AG08396 (cell line): ENCODE results near the gene FFAR3.
"Not testable (repeated sequence)": the region's sequence is repeated elsewhere in the genome, so short reads cannot be mapped to it uniquely, and the experiment has no call there.

Source experiments
- DNase-seq: peaks from one replicate; pipeline ENCODE4 v3.0.0; 2012; ENCODE audit warnings: low spot score, mixed read lengths

FFAR3 gene

DNA sequence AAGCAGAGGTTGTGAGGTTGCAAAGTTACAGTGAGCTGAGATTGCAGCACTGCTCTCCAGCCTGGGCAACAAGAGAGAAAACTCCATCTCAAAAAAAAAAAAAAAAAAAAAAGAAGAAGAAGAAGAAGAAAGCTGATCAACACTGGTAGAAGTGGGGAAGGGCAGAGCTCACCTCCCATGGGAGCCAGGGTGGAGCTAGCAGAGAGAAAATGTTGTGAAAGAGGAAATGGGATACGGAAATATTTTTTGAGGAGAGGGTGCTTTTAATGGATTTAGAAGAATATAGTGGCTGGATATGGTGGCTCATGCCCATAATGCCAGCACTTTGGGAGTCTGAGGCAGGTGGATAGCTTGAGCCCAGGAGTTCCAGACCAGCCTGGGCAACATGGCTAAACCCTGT, 19.4 kb downstream of the FFAR3 start:
- no peak for DNase-seq

DNA sequence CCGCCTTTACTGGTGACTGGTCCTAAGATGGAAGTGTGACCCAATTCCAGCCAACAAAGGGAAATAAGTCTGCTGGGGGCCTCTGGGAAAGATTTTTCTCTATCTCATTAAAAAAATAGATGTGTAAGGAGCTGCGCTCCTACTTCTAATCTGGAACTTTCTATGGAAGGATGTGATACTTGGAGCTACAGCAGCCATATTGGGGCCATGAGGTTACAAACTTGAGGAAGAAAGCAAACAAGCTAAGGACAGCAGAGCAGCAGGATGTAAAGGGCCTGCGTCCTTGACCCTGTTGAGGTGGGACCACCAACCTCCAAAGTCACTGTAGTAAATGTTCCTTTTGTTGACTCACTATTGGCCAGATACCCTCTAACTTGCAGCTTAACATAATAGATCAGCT, 20.1 kb downstream of the FFAR3 start:
- no peak for DNase-seq

GRCh38 chr19:35379545-35379944, 21.3 kb downstream of the FFAR3 start:
- not testable (repeated sequence) for DNase-seq

DNA sequence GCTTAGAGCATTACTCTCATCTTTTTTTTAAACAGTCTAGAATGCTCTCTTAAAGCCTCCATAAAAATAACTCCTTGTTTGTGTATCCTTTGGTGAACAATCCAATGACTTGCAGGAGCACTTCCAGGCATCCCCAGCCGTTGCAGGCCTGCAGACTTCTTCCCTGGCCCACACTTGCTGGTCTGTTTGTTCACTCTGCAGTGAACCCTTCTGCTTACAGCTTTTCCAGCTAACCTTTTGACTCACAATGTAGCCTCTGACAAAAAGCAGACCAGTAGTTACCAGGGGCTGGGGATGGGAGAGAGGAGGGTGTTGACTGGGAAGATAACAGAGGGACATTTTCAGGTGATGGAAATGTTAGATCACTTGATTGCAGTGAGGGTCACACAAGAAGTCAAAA, 21.7 kb downstream of the FFAR3 start:
- no peak for DNase-seq

DNA sequence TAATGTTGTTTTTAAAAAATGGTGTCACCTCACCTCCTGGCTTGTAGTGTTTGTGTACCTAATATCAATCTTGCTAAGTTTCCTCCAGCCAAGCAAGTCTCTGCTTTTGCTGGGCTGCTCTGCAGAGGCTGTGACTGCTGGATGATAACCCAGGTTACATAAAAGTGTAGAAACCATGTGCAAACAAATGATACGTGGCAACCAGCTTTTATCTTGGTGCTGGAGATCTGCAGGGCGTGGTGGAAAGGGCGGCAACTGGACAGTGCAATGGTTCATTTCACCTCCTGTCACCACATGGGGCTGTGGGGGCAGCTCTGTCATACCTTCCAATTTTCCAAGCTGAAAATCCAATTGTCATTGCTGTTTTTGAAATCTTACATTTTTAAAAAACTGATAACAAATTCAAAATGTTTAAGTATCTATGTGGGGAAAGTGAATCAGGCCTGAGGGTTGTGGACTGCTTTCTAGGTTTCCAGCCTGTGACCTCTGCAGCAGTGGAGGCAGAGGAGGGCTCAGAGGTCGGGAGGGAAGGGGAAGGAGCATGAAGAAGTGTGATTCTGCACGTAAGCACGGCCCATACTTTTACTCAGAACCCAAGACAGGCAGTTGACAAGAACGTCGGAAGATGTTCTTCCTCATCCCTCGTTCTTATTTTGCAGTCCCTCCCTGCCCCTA, 22.3 kb downstream of the FFAR3 start:
- DNase-seq = no peak

- no peak for DNase-seq
These were observed 23.1 kb downstream of the FFAR3 start for GRCh38 chr19:35381318-35381717.

GRCh38 chr19:35381926-35382325, 23.7 kb downstream of the FFAR3 start:
- DNase-seq = no peak

DNA sequence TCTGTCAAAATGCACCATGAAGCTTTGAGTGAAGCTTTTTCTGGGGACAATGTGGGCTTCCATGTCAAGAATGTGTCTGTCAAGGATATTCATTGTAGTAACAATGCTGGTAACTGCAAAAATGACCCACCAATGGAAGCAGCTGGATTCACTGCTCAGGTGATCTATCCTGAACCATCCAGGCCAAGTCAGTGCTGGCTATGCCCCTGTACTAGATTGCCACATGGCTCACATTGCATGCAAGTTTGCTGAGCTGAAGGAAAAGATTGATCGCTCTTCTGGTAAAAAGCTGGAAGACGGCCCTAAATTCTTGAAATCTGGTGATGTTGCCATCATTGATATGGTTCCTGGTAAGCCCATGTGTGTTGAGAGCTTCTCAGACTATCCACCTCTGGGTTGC, 25.3 kb downstream of the FFAR3 start:
- no peak for DNase-seq

- no peak for DNase-seq
These were observed 30.2 kb downstream of the FFAR3 start for GRCh38 chr19:35388277-35389054.

- no peak for DNase-seq
These were observed 31.1 kb downstream of the FFAR3 start for GRCh38 chr19:35389192-35389861.

DNA sequence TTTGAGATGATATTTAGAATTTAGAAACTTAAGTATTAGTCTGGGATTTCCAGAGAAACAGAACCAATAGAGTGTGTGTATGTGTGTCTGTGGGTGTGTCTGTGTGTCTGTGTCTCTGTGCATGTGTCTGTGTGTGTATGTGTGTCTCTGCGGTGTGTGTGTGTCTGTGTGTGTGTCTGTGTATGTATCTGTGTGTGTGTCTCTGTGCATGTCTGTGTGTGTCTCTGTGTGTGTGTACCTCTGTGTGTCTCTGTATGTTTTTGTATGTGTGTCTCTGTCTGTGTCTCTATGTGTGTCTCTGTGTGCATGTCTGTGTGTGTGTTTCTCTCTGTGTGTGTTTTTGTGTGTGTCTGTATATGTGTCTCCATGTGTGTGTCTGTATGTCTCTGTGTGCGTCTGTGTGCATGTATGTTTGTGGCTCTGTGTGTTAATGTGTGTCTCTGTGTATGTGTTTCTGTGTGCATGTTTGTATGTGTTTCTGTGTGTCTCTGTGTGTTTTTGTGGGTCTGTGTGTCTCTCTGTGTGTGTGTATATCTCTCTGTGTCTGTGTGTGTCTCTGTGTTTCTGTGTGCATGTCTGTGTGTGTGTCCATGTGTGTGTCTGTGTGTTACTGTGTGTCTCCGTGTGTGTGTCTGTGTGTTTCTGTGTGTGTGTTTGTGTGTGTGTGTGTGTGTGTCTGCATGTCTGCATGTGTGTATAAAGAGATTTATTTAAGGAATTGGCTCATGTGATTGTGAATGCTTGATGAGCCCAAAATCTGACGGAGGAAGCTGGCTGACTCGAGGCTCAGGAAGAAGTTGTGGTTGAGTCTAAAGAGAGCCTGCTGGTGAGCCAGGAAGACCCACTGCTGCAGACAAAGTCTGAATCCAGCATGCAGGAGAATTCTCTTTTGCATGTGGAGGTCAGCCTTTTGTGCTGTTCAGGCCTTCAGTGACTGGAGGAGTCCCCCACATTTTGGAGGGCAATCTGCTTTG, 34.8 kb downstream of the FFAR3 start:
- DNase-seq = no peak

- DNase-seq = no peak
These were observed 37.3 kb downstream of the FFAR3 start for GRCh38 chr19:35395382-35396199.

- DNase-seq = no peak
These were observed 38.1 kb downstream of the FFAR3 start for GRCh38 chr19:35396240-35396885.

- DNase-seq = no peak
These were observed 38.8 kb downstream of the FFAR3 start for GRCh38 chr19:35397064-35397463.

DNA sequence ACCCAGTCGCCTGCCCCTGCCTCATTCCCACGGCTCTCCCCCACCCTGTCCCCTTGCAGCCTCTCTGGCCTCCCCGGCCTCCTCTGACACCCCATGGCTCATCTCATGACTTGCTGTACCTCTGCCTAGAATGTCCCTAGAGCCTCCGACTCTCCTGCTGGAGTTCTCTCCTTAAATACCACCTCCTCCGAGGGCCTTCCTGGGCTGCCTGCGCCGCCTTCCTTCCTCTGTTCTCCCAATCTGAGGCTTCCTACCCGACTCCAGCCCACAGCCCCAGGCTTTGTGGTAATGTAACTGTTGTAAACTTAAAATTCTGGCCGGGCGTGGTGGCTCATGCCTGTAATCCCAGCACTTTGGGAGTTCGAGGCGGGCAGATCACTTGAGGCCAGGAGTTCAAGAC, 40.3 kb downstream of the FFAR3 start:
- no peak for DNase-seq

DNA sequence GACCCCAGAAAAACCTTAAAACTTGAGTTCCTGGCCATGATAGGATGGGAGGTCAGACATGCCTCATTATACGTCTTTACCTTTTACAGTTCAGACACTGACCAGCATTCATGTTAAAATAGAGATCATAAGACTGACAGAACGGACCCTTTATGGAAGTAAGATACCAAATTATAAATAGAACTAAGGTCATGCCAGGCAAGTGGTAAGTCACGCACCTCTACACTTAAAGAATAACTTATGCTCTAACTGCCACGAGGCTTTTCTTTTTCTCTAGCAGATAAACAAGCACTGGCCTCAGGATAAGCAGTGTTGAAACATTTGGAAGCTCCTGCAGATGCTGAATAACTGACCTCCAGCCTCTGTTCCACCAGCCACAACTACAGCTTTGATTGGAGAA, 41.0 kb downstream of the FFAR3 start:
- no peak for DNase-seq

GRCh38 chr19:35399948-35400772, 41.9 kb downstream of the FFAR3 start:
- no peak for DNase-seq

GRCh38 chr19:35400773-35401100, 42.5 kb downstream of the FFAR3 start:
- no peak for DNase-seq

DNA sequence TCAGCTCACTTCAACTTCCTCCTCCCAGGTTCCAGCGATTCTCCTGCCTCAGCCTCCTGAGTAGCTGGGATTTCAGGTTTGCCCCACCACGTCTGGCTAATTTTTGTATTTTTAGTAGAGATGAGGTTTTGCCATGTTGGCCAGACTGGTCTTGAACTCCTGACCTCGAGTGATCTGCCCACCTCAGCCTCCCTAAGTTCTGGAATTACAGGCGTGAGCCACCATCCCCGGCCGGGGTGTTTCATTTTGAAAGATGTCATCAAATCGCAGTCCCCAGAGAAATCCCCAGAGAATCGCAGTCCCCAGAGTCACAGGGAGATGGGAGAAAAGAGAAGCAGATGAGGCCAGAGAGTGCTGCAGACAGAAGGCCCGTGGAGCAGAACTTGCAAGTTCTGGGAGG, 43.2 kb downstream of the FFAR3 start:
- not testable (repeated sequence) for DNase-seq
